CD14-positive monocyte (primary cell): ENCODE data around the gene OBSCN. TPM values are rescaled to one million over a fixed set of nuclear protein-coding genes. Genes with fewer than 3 reads are reported as not detected.

Experiments
- DNase-seq, 3 donors: peaks; one replicate each; pipeline ENCODE4 v3.0.0-alpha.2; 2011 to 2022
- H2AFZ ChIP-seq: 2 replicates; pipeline ENCODE4 v1.6.0; 2012; ENCODE audit warnings: mild to moderate bottlenecking, low read depth, low read length, inconsistent platforms; ENCODE audit not compliant: insufficient read depth, poor library complexity, severe bottlenecking
- H3K27ac ChIP-seq, 2 donors: 1 replicate in 1 of 2; 2 replicates in 1 of 2; pipeline ENCODE4 v1.5.1; 2012 to 2013; ENCODE audit warnings: low read length in 2 of 2, control low read depth in 1 of 2, inconsistent platforms in 1 of 2, low read depth in 1 of 2, mild to moderate bottlenecking in 1 of 2
- H3K27me3 ChIP-seq, 2 donors: one replicate each; pipeline versions ENCODE4 v1.6.0 to v1.6.1; 2011 to 2013; ENCODE audit warnings: low read length in 2 of 2; ENCODE audit not compliant: control insufficient read depth in 2 of 2, insufficient read depth in 2 of 2
- H3K36me3 ChIP-seq, 2 donors: replicated peaks in 1 of 2; 1 replicate in 1 of 2; 2 replicates in 1 of 2; pipeline versions ENCODE4 v1.5.1 to v1.6.1; 2012 to 2013; ENCODE audit warnings: low read length in 2 of 2, control low read depth in 1 of 2, inconsistent platforms in 1 of 2, mild to moderate bottlenecking in 1 of 2; ENCODE audit not compliant: insufficient read depth in 2 of 2, control insufficient read depth in 1 of 2
- H3K4me1 ChIP-seq, 2 donors: 1 replicate in 1 of 2; 2 replicates in 1 of 2; pipeline versions ENCODE4 v1.5.1 to v1.6.1; 2012 to 2013; ENCODE audit warnings: low read length in 2 of 2, control low read depth in 1 of 2, inconsistent platforms in 1 of 2, mild to moderate bottlenecking in 1 of 2, moderate library complexity in 1 of 2; ENCODE audit not compliant: insufficient read depth in 2 of 2, control insufficient read depth in 1 of 2
- H3K4me2 ChIP-seq: replicated peaks from 2 replicates; pipeline ENCODE3; 2012; ENCODE audit warnings: low read length, moderate library complexity, mild to moderate bottlenecking; ENCODE audit not compliant: poor library complexity, severe bottlenecking; ENCODE audit errors: extremely low read depth
- H3K4me3 ChIP-seq, 3 experiments: fragments of 200-600 bp in 1 of 3; sonication (generic) in 1 of 3; replicated peaks in 1 of 3; 1 replicate in 2 of 3; 2 replicates in 1 of 3; pipeline ENCODE4 v1.5.1; 2011 to 2013; ENCODE audit warnings: low read length in 3 of 3, mild to moderate bottlenecking in 3 of 3, control low read depth in 2 of 3, low read depth in 2 of 3, inconsistent platforms in 1 of 3, moderate library complexity in 1 of 3
- H3K79me2 ChIP-seq: 2 replicates; pipeline ENCODE4 v1.6.0; 2012; ENCODE audit warnings: mild to moderate bottlenecking, control low read depth, inconsistent platforms, low read length, moderate library complexity; ENCODE audit not compliant: insufficient read depth
- H3K9ac ChIP-seq: 2 replicates; pipeline ENCODE4 v1.6.0; 2017; ENCODE audit warnings: low read length, mild to moderate bottlenecking; ENCODE audit not compliant: insufficient read depth, poor library complexity, severe bottlenecking
- H3K9me3 ChIP-seq, 2 donors: replicated peaks in 1 of 2; 1 replicate in 1 of 2; 2 replicates in 1 of 2; pipeline versions ENCODE4 v1.5.1 to v1.6.1; 2012 to 2013; ENCODE audit warnings: low read length in 2 of 2, control low read depth in 1 of 2; ENCODE audit not compliant: control insufficient read depth in 1 of 2, insufficient read depth in 1 of 2
- H4K20me1 ChIP-seq: 2 replicates; pipeline ENCODE4 v1.6.0; 2012; ENCODE audit warnings: mild to moderate bottlenecking, low read length, control low read depth, moderate library complexity; ENCODE audit not compliant: insufficient read depth
- H3K27ac Mint-ChIP-seq, 7 donors: one replicate each; pipeline ENCODE4 v1.8.0; 2020; ENCODE audit warnings: mild to moderate bottlenecking in 7 of 7, mixed read lengths in 7 of 7, moderate library complexity in 6 of 7, inconsistent platforms in 2 of 7
- H3K27me3 Mint-ChIP-seq, 3 donors: one replicate each; pipeline ENCODE4 v1.8.0; 2021 to 2022; ENCODE audit warnings: low read depth in 3 of 3, mild to moderate bottlenecking in 3 of 3, mixed read lengths in 3 of 3, moderate library complexity in 3 of 3, inconsistent platforms in 1 of 3
- H3K36me3 Mint-ChIP-seq, 2 donors: one replicate each; pipeline ENCODE4 v1.8.0; 2020; ENCODE audit warnings: mixed read lengths in 2 of 2, inconsistent platforms in 1 of 2, mild to moderate bottlenecking in 1 of 2
- H3K4me1 Mint-ChIP-seq: one replicate; pipeline ENCODE4 v1.8.0; 2020; ENCODE audit warnings: mild to moderate bottlenecking, mixed read lengths
- H3K4me3 Mint-ChIP-seq, 2 donors: one replicate each; pipeline ENCODE4 v1.8.0; 2020; ENCODE audit warnings: mild to moderate bottlenecking in 2 of 2, mixed read lengths in 2 of 2, moderate library complexity in 1 of 2
- H3K9me3 Mint-ChIP-seq, 7 donors: one replicate each; pipeline ENCODE4 v1.8.0; 2020 to 2022; ENCODE audit warnings: mixed read lengths in 7 of 7, mild to moderate bottlenecking in 6 of 7, moderate library complexity in 6 of 7, inconsistent platforms in 2 of 7
- WGBS: methylation state at CpG from one replicate; pipeline ENCODE4 v1.1.5; 2013; ENCODE audit warnings: missing lambda C conversion rate; ENCODE audit not compliant: insufficient coverage; 5-methylcytosine and 5-hydroxymethylcytosine counted together
- intact Hi-C, 2 donors: fragments of 100-400 bp; cut with micrococcal nuclease; formaldehyde crosslinking; loops; one replicate each; pipeline versions ENCODE4 v1.15.0 to v1.15.1; 2023
- polyA plus RNA-seq, 3 donors: library from polyadenylated mRNA; depleted of rRNA in 1 of 3; unstranded in 2 of 3; stranded (reverse) in 1 of 3; fragments of 300-500 nt in 2 of 3; fragments of >200 nt in 1 of 3; fragmentation: Illumina TruSeq in 2 of 3; gene quantifications; 1 replicate in 2 of 3; 2 replicates in 1 of 3; pipeline ENCODE4 v1.2.3, GENCODE V29; 2012 to 2021
- TF ChIP-seq, protein P1 (sequence below): fragments of 200-600 bp; IDR thresholded peaks from one replicate; pipeline ENCODE4 v1.8.0; 2022; ENCODE audit warnings: antibody characterized with exemption, mild to moderate bottlenecking

Gene OBSCN
- polyA plus RNA-seq, 3 donors = 0.57 to 1.5 (median 0.76) TPM

DNA sequence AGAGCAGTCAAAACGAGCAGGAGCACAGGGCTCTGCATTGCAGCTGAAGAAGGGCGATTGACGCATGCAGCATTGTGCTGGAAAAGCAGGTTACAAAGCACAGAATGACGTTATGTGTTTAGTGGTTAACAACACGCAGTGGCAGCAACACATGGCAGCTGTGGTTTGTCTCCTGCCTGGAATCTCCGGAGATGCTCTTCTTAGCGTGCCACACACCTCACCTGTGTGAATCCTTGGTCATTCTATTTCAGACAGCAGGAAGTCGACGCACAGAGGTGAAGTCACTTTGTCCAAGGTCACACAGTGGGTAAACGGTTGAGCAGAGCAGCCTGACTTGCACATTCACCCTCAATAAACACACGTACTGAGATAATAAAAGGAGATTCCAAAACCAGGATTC is 14.7 kb downstream of the OBSCN start:
- H3K36me3 Mint-ChIP-seq = no peaks in the 10 kb centered on the region
- Histone ChIP-seq H3K27ac (no peak overlapping the region), H3K4me3 (no peak overlapping the region), H3K27me3 (no peaks in the 10 kb centered on the region), H4K20me1 (no peaks in the 10 kb centered on the region), H3K9ac (no peak overlapping the region), H3K4me2 (no peak overlapping the region), H3K9me3 (peaks cover 0 to 17% of the 10 kb centered on the region in 2 donors), H2AFZ (no peak overlapping the region), H3K79me2 (no peaks in the 10 kb centered on the region), H3K36me3 (no peaks in the 10 kb centered on the region), H3K4me1 (peaks cover 7 to 10% of the 10 kb centered on the region in 2 donors)
- intact Hi-C loops = no loop called here
- peaks cover 8 to 28% (median 13%) of the 10 kb centered on the region in 7 donors for H3K9me3 Mint-ChIP-seq
- no peak for DNase-seq
- no peak overlapping the region for H3K27ac Mint-ChIP-seq
- peaks cover 0 to 5% (median 2%) of the 10 kb centered on the region in 3 donors for H3K27me3 Mint-ChIP-seq
- 96% methylated on average over 7 of the region's 11 CpGs for WGBS
- H3K4me1 Mint-ChIP-seq = peaks cover 7% of the 10 kb centered on the region
- no peak overlapping the region for H3K4me3 Mint-ChIP-seq
- TF ChIP-seq, protein P1, sequence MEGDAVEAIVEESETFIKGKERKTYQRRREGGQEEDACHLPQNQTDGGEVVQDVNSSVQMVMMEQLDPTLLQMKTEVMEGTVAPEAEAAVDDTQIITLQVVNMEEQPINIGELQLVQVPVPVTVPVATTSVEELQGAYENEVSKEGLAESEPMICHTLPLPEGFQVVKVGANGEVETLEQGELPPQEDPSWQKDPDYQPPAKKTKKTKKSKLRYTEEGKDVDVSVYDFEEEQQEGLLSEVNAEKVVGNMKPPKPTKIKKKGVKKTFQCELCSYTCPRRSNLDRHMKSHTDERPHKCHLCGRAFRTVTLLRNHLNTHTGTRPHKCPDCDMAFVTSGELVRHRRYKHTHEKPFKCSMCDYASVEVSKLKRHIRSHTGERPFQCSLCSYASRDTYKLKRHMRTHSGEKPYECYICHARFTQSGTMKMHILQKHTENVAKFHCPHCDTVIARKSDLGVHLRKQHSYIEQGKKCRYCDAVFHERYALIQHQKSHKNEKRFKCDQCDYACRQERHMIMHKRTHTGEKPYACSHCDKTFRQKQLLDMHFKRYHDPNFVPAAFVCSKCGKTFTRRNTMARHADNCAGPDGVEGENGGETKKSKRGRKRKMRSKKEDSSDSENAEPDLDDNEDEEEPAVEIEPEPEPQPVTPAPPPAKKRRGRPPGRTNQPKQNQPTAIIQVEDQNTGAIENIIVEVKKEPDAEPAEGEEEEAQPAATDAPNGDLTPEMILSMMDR = no peak

DNA sequence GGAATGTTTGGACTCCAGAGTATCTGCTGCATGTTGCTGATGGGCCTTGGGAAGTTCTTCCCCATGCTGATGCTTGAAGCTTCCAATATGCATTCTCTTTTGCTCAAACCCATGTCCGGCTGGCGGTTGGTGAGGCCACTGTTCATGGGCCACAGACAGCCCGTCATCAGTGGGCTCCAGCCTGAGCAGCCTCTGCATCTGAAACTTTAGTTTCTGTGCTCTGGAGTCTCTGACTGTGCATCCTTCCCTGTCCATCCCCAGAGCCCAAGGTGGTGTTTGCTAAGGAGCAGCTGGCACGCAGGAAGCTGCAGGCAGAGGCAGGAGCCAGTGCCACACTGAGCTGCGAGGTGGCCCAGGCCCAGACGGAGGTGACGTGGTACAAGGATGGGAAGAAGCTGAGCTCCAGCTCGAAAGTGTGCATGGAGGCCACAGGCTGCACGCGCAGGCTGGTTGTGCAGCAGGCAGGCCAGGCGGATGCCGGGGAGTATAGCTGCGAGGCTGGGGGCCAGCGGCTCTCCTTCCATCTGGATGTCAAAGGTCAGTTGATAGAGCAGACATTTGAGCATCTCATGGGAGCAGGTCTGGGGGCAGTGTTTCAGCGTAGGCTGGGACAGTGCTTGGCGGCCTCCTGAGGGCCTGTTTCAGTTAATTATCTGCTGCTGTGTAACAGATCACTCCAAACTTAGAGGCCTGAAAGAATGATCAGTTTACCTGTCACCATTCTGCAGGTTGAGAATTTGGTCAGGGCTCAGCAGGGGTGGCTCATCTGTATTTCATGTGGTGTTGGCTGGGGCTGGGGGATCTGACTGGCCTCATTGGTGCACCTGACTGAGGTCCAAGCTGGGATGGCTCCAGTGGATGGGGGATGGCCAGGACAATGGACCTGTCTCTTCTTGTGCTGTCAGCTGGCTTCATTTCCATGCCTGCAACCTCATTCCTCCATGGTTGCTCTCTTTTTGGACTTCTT is 16.6 kb downstream of the OBSCN start:
- H3K4me3 Mint-ChIP-seq = no peak overlapping the region
- H2AFZ ChIP-seq = no peak overlapping the region
- H3K36me3 ChIP-seq = no peaks in the 10 kb centered on the region
- DNase-seq = no peak
- no peak overlapping the region for H3K27ac Mint-ChIP-seq
- H3K27ac ChIP-seq = no peak overlapping the region
- WGBS = 92% methylated on average over 16 of the region's 16 CpGs
- TF ChIP-seq, protein P1 = no peak
- no peak overlapping the region for H3K4me3 ChIP-seq
- H4K20me1 ChIP-seq = no peaks in the 10 kb centered on the region
- peaks cover 21% of the 10 kb centered on the region for H3K4me1 Mint-ChIP-seq
- no peaks in the 10 kb centered on the region for H3K36me3 Mint-ChIP-seq
- peaks cover 25 to 29% of the 10 kb centered on the region in 2 donors for H3K4me1 ChIP-seq
- peaks cover 8 to 30% (median 14%) of the 10 kb centered on the region in 7 donors for H3K9me3 Mint-ChIP-seq
- no peaks in the 10 kb centered on the region for H3K27me3 ChIP-seq
- peaks cover 0 to 5% (median 2%) of the 10 kb centered on the region in 3 donors for H3K27me3 Mint-ChIP-seq
- no peaks in the 10 kb centered on the region for H3K79me2 ChIP-seq
- no peak overlapping the region for H3K4me2 ChIP-seq
- intact Hi-C loops = no loop called here
- peaks cover 0 to 17% of the 10 kb centered on the region in 2 donors for H3K9me3 ChIP-seq
- H3K9ac ChIP-seq = no peak overlapping the region
